HG03039 (cell line): ENCODE measurements around the gene VPS13C.
"Not testable (repeated sequence)": the region's sequence is repeated elsewhere in the genome, so short reads cannot be mapped to it uniquely, and the experiment has no call there.

ENCODE experiments used
- ATAC-seq: cut with Tn5 transposase; IDR thresholded peaks from one replicate; pipeline ENCODE4 v1.9.1; 2021; ENCODE audit warnings: mild to moderate bottlenecking, moderate library complexity; ENCODE audit not compliant: unreplicated experiment

The VPS13C gene

GRCh38 chr15:62050115-62050514, 10.1 kb downstream of the VPS13C start:
- ATAC-seq = no peak

GRCh38 chr15:62048254-62048653, 12.0 kb downstream of the VPS13C start:
- ATAC-seq = not testable (repeated sequence)

- ATAC-seq = no peak
Observed at GRCh38 chr15:62047282-62047827, 12.9 kb downstream of the VPS13C start.

- ATAC-seq = no peak
Observed at GRCh38 chr15:62046078-62046743, 14.0 kb downstream of the VPS13C start.

GRCh38 chr15:62035256-62035924, 24.9 kb downstream of the VPS13C start:
- no peak for ATAC-seq

- ATAC-seq = no peak
Observed at GRCh38 chr15:62027916-62028315, 32.3 kb downstream of the VPS13C start.

- no peak for ATAC-seq
Observed at GRCh38 chr15:62027263-62027565, 33.0 kb downstream of the VPS13C start.

- ATAC-seq = no peak
Observed at GRCh38 chr15:62026487-62027262, 33.6 kb downstream of the VPS13C start.

GRCh38 chr15:62021991-62022600, 38.2 kb downstream of the VPS13C start:
- ATAC-seq = no peak

- no peak for ATAC-seq
Observed at GRCh38 chr15:62020576-62021160, 39.6 kb downstream of the VPS13C start.

- ATAC-seq = not testable (repeated sequence)
Observed at GRCh38 chr15:62005354-62005753, 54.9 kb downstream of the VPS13C start.

- ATAC-seq = no peak
Observed at GRCh38 chr15:61997786-61998185, 62.5 kb downstream of the VPS13C start.

GRCh38 chr15:61996056-61996635, 64.1 kb downstream of the VPS13C start:
- no peak for ATAC-seq

- no peak for ATAC-seq
Observed at GRCh38 chr15:61994216-61994615, 66.0 kb downstream of the VPS13C start.

- ATAC-seq = no peak
Observed at GRCh38 chr15:61992518-61992917, 67.7 kb downstream of the VPS13C start.

- ATAC-seq = no peak
Observed at GRCh38 chr15:61989667-61990066, 70.6 kb downstream of the VPS13C start.

GRCh38 chr15:61987824-61988223, 72.4 kb downstream of the VPS13C start:
- no peak for ATAC-seq

- ATAC-seq = no peak
Observed at GRCh38 chr15:61983081-61983480, 77.2 kb downstream of the VPS13C start.

GRCh38 chr15:61978225-61978624, 82.0 kb downstream of the VPS13C start:
- no peak for ATAC-seq

GRCh38 chr15:61974759-61975158, 85.5 kb downstream of the VPS13C start:
- no peak for ATAC-seq

- no peak for ATAC-seq
Observed at GRCh38 chr15:61974118-61974517, 86.1 kb downstream of the VPS13C start.
